Measurements from ENCODE around the gene LANCL2.

The LANCL2 gene

DNA sequence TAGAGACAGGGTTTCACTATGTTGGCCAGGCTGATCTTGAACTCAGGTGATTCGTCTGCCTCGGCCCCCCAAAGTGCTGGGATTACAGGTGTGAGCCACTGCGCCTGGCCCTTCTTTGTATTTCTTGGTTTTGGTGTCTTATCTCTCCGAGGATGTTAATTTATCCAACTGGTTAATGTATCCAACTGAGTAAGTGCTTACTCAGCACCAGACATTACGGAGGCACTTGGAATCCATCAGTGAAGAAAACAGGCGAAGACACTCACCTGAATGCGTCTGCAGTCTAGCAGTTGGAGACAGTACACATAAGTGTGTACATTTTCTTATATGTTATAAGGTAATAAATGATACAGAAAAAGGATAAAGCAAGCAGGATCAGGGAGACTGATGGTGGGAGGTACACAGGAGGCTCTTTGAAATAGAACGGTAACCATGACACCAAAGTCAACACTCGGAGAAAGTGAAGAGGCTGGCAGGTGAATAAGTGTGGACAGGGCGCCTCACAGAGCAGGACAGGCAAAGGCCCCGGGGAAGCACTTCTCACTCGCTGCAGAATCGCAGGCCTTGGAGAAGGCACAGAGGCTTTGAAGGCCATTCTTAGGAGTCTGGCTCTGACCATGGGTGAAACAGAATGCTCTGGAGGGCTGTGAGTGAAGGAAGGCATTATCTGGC, 73.1 kb downstream of the LANCL2 start:
- DNase-seq (ENCODE audit: low read depth in 2 of 2) = no peak

DNA sequence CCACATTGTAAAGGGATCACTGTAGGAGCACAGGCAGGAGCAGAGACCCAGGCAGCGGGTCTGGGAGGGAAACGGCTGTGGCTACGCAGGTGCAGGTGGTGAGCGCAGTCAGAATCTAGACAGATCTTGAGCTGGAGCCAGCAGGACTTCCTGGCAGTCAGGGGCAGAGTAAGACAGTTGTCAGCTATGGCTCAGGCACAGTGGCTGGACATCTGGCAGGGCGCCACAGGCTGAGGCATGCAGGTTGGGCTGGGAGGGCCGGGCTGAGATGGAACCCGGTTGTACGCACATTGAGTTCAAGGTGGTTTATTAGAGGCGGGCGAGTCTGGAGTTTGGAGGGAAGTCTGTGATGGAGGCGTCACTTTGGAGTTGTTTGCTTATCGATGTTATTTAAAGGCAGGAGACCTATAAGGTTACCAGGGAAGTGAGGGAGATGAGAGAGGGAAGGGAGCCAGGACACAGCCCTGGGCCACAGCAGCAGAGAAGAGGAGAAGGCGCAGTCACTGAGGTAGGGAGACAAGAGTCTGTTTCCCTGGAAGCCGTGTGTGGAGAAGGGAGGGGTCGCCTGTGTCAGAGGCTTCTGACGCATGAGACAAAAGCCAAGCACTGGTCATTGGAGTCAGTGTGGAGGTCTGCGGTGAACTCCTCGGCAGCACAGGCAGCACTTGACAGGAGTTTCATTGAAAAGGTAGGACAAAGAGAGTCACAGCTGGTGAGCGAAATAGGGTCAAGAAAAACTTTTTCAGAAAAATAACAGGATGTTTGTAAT, 73.8 kb downstream of the LANCL2 start:
- no peak for DNase-seq (ENCODE audit: low read depth in 2 of 2)

DNA sequence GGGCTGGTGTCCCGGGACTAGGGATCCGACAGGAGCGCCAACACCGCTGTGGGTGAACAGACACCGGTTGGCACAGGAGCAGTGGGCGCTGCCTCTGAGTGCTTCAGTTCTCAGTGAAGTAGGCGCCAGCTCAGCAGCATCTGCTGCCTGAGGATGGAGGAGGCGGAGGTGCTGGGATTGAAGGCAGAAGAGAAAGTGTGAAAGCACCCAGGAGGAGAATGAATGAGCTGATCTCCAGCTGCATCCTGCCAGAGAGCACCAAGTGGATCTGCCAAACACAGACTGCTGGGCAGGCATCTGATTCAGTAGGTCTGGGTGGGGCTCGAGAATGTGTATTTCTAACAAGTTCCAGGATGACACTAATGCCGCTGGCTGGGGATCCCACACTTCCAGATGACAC, 74.5 kb downstream of the LANCL2 start:
- no peak for DNase-seq (ENCODE audit: low read depth in 2 of 2)

DNA sequence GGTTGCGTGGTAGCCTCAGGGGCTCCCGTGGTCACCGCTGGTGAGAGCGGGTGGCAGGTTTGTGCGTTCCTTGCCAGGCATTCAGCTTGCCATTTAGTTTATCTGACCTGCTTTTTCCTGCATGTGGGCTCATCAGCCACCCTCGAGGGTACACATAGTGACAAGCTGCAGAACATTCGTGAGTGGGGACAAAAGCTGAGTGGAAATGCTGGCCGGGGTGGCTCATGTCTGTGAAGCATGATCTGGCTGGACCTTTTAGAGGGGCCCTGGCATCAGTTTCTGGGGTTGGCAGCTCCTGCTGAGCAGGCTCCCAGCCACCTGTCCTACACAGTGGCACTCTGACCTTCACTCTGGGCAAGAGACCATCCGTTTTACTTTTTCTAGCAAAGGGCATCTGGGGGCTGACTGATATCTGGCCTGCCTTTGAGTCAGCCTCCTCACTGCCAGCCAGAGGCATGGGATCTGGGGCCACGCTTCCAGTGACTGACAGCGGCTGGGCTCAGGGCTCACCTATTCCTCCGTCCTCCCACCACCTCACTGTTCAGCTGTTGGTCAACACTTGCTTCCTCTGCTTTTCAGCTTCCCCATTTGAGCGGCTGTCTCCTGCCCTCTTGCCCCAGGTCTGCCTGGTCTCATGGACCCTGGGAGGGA, 75.0 kb downstream of the LANCL2 start:
- DNase-seq (ENCODE audit: low read depth in 2 of 2) = no peak

DNA sequence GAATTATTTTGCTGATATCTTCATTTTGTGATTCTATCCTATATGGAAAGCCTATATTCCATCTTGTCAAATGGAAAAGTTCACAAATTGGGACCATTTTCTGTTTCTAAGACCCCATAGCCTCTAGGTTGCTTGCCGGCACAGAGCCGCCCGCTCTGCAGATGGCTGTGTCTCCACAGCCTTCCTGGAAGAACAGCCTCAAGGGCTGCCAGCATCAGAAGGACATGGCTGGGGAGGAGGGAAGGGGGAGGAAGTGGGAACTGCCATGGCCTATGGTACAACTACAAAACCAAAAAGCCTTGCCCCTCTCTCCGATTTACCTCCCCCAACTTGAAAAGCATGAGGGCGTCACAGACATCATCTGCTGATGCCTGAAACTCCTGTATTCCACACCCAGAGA, 75.9 kb downstream of the LANCL2 start:
- no peak for DNase-seq (ENCODE audit: low read depth in 2 of 2)

DNA sequence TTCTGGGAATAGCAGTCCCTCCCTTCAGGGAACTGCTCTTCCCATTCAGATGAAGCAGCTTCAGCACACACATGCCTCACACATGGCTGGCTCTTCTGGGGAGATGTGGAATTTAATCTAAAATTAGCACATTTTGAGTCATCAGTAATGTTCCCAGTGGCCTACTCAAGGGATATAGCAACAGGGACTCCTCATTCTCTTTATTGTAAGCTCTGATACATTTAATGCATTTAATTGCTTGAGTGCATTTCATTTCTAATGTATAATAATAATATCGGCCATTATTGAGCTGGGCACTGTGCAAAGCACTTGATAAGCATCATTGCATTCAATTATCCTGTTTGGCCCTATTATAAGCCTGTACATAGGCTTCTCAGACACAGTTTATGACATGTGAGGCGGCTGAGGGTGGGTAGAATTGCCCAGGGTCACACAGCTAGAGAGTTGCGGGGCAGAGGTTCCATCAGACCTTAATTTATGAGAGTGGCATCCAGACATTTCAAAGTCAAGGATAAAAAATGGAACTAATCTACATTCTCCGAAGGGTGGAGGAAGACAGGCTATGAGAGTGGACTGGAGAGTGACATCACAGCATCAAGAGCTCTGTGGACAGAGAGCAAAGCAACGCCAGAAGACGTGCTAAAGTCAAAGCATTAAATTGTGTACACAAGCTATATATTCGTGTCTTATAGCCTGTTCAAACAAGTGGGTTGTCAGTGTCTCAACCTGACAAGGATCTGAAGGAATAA, 76.8 kb downstream of the LANCL2 start:
- no peak for DNase-seq (ENCODE audit: low read depth in 2 of 2)

DNA sequence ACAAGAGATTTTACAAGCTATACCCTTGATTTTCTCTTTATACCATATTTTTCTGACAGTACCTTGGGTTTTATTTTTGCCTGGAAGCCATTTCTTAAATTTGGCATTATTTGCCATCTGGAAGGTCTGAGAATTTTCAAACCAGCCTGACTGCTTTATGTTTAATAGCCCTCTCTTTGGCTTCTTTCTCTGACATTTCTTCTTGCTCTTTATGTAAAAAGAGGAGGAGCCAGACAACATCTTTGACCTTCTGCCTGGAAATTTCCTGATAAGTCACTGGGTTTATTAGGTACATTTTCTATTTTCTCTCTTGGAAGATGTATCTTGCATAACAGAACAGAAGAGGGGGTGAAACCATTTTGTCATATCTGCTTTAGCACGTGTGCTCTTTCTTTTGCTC, 79.6 kb downstream of the LANCL2 start:
- no peak for DNase-seq (ENCODE audit: low read depth in 2 of 2)

DNA sequence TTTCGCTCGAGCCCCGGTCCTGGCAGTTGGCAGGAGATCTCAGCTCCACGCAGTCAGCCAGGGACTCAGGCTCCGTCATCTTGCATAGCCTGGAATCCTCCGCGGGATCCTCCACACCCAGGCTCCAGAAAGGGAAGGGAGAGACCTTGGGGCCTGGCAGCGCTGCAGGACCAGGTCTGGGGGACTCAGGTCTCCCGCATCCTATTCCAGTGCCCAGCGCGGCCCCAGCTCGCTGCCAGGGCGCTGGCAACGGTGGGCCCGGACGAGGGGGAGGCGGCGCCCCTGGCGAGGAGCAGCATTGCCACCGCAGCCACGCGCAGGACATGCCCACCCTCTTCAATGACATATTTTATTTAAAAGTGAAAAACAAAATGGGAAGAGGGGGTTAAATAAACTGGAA, 83.4 kb downstream of the LANCL2 start:
- no peak for DNase-seq (ENCODE audit: low read depth in 2 of 2)

DNA sequence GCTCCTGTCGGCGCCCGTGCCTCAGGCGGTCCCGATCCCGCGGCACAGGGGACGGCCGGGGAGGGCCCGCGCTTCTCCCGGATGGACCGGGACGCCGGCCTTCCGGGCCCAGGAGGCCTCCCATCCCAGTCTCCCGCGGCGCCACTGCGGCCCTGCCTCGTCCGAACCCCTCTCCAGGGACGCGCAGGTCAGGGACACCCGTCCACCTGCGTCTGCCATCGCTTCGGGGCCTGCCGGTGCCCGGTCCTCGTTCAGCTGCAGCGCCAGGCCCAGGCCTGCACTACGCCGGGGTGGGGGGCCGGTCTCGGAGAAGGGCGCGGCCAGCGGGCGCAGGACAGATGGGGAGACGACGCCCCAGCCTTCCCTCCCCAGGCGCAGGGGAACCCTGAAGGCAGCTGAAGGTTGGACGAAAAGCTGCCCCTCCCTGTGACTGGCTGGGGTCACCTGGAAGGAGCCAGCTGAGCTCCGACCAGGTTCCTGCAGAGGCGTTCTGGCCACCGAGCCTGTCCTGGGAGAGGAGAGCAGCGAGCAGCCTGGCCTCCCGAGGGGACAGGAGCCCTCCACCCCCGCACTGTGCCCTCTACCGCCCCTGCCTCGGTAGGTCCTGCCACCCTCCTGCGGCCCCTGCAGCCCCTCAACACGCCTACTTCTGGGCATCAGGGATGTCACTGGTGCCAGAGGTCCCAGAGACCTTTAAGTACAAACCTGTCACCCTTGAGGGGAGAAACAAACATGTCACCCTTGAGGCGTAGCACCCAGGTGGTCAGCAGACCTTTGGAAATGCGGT, 84.3 kb downstream of the LANCL2 start:
- DNase-seq (ENCODE audit: low read depth in 2 of 2) = no peak

DNA sequence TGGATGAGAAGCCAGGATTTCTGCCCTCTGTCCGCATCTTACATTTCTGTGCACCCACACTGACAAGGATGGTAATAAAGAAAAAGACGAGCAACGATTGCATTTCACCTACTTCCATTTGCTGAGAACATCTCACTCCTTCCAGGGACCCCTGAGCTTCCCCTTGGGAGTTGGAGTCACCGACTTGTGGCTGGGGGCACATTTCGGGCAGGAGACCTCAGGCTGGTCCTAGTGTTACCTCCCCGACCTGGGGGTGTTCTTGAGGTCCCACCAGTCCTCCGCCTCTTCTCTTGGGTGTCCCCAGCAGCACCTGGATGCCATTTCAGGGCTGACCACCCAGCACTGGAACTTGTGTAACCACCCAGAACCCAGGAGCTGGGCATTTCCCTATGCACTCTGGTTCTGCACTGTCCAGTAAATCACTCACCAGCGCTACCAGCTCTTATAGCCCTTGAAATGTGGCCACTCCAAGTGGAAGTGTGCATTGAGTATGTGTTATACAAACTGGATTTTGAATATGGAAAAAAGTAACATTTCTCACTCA, 84.9 kb downstream of the LANCL2 start:
- no peak for DNase-seq (ENCODE audit: low read depth in 2 of 2)

DNA sequence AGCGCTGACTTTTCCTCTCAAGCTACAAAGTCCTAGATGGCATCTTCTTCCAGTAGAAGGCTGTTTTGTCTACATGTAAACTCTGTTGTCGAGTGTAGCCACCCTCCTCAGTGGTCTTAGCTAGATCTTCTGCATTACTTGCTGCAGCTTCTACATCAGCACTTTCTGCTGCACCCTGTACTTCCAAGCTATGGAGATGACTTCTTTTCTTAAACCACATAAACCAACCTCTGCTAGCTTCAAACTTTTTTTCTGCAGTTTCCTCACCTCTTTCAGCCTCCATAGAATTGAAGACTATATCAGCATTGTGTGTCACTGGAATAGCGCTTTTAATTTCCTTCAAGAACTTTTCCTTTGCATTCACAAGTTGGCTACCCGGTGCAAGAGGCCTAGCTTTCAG, 87.8 kb downstream of the LANCL2 start:
- DNase-seq (ENCODE audit: low read depth in 2 of 2) = no peak

DNA sequence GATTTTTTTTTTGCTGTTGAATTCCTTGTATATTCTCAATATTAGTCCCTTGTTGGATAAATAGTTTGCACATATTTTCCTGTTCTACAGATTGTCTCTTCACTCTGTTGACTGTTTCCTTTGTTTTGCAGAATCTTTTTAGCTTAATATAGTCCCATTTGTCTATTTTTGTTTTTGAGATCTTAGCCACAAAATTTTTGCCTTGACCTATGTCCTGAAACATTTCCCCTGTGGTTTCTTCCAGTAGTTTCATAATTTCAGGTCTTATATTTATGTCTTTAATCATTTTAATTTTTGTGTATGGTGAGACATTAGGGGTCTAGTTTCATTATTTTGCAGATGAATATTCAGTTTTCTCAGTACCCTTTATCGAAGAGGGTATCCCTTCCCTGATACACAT, 92.7 kb downstream of the LANCL2 start:
- no peak for DNase-seq (ENCODE audit: low read depth in 2 of 2)

DNA sequence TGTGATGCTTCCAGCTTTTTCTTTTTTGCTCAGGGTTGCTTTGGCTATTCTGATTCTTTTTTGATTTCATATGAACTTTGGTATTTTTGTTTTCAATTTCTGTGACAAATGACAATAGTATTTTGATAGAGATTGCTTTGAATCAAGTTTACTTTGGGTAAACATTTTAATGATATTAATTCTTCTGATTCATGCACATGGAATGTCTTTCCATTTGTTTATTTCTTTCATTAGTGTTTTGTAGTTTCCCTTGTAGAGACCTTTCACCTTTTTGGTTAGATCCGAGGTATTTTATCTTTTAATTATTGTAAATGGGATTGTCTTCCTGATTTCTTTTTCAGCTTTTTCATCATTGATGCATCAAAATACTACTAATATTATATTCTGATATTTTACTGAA, 93.2 kb downstream of the LANCL2 start:
- no peak for DNase-seq (ENCODE audit: low read depth in 2 of 2)

DNA sequence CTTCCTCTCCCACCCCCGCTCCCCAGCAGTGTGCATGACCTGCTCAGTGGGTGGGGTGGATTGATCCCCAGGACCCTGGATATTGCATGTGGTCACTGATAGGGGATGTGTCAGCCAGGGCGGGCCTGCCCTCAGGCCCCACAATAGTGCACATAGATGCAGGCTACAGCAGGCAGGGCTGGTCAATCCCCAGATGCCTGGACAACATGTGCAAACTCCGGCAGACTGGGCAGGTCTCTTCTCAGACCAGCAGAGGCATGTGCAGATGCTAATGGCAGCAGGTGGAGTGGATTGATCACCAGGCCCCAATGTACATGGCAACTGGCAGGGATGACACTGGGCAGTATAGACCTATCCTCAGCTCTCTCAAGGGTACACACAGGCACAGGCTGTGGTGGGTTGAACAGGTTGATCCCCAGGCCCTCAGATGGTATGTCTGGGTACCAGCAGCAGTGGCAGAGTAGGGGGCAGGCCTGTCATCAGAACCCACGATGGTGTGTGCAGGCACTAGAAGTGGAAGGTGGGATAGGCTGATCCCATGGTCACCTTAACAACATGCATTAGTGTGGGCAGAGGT, 98.6 kb downstream of the LANCL2 start:
- DNase-seq (ENCODE audit: low read depth in 2 of 2) = no peak

DNA sequence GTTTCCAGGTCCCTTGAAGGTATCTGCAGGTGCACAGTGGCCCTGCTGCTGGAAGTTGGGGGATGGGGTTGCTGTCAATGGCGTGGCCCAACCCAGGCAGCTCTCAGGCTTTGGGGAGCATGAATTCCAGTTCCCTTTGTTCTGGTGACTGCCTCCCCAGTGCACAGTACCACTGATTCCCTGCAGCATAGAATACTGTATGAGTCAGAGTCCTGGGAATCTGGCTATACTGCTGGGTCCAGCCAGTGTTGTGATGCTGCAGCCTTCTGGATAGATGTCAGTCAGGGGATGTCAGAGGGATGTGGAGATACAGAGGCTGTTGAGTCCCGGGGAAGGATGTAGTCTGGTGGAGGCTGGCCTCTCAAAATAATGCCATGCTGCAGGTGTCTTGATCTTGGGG, 99.3 kb downstream of the LANCL2 start:
- DNase-seq (ENCODE audit: low read depth in 2 of 2) = no peak

DNA sequence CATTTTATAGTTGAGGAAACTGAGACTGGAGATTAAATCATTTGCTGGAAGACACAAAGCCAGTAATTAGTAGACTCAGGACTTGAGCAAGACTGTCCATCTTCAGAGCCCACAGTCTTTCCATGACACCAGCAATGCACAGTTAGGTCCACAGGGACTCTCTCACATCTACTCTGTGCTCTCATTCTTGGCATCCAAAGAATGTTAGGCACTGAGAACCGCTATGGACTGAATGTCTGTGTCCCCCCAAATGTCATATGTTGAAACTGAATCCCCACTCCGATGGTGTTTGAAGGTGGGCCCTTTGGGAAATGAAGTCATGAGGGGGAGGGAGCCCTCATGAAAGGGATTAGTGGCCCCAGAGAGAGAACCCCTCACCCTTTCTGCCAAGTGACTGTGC, 100.6 kb downstream of the LANCL2 start:
- no peak for DNase-seq (ENCODE audit: low read depth in 2 of 2)

DNA sequence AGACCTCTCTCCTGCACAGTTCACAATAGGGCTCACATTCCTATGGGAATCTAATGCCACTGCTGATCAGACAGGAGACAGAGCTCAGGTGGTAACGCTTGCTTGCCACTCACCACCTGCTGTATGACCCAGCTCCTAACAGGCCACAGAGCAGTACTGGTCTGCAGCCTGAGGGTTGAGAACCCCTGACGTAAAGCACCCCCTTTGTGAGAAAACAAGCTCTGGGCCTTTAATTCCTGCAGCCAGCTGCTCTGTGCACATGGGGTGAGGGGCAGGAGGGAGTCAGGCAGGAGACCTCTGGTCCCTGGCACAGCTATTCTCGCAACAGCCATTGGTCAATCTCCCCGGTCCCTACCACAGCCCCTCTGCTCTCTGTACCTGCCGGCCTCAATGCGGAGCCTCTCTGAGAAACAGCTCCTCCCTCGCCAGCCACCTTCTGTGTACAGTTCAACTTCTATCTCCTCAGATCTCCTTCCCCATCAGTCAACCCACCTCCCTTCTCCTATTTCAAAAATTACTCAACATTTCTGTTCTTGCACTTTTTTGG, 102.0 kb downstream of the LANCL2 start:
- DNase-seq (ENCODE audit: low read depth in 2 of 2) = no peak

DNA sequence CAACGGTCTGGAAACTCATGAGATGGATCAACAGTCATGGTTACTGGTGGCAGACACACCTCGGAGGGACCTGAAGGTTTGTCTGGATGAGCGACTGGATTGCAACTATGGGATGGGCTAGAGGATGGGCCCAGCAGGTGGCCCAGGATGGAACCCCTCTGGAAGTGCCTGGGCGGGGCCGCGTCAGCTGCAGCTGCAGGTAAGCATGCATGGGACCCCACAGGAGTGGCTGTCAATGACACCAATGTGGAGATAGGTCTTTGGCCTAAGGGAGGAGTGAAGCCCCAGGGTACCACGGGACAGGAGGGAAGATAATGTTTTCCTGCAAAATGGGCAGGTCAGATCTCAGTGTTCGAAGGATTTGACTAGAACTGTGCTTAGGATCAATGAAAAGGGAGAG, 103.4 kb downstream of the LANCL2 start:
- no peak for DNase-seq (ENCODE audit: low read depth in 2 of 2)

DNA sequence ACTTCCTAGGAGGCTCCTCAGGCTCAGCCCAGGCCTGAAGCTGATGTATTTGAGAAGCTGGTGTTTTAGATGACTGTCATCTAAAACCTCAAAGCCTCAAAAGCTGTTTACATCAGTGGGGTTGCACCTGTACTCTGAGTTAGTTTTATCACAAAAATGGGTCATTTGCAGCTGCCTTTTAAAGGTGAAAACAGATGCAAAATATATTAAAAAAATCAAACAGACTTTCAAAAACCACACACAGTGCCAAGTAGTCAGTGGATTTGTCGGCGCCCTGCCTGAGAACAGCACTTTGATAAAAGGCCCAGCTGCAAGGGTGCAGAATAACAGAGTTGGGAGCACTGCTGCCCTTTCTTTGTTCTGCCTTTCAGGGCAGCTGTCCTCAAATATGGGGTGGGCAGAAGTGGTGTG, 104.1 kb downstream of the LANCL2 start:
- no peak for DNase-seq (ENCODE audit: low read depth in 2 of 2)

DNA sequence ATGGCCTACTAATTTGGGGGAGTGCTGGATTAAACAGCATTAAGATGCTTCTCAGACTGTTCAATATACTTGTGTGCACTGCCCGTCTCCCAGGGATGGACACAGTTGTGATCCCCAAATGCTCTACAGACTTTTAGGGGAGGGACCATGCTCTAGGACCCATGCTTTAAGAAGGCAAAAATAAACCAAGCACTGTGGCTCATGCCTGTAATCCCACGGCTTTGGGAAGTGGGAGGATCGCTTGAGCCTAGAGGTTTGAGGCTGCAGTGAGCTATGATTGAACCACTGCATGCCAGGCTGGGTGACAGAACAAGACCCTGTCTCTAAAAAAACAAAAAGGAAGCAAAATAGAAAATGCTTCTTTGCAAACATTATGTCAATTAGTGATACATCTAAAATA, 104.6 kb downstream of the LANCL2 start:
- DNase-seq (ENCODE audit: low read depth in 2 of 2) = no peak

DNA sequence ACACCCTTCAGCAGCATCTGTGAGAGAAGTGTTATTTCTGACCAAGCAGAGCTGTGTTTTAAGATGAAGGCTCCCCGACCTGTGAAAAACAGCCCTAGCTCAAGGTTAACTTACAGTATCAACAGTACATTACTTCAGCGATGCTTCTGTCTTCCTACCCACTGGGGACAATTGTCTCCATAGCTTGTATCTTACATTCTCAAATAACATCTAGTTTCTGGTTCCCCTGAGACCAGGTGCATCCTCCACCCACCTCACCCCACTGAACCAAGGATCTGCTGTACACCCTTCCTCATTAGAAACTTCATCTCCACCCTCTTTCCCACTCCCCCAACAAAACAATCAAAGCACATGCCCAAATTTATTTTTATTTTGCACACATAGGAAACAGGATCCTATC, 105.1 kb downstream of the LANCL2 start:
- DNase-seq (ENCODE audit: low read depth in 2 of 2) = no peak

Measured in stimulated activated CD8-positive, alpha-beta memory T cell treated with anti-CD3 and anti-CD28 coated beads, Interleukin-2, amount 100 ng/mL, for 1 hour (primary cell).